H1 (cell line): ENCODE data around the gene IFNAR2. TPM values are rescaled to one million over a fixed set of nuclear protein-coding genes. Genes with fewer than 3 reads are reported as not detected.

Experiments used
- CHD1 ChIP-seq: IDR thresholded peaks from 2 replicates; pipeline ENCODE4 v1.6.1; 2012; ENCODE audit warnings: low read depth, low read length, improper control_type of control experiment
- CREB1 ChIP-seq: IDR thresholded peaks from 2 replicates; pipeline ENCODE4 v1.6.1; 2012; ENCODE audit warnings: inconsistent platforms
- RFX5 ChIP-seq: IDR thresholded peaks from 2 replicates; pipeline ENCODE4 v1.6.1; 2011; ENCODE audit warnings: low read depth, low read length, improper control_type of control experiment, borderline replicate concordance
- RXRA ChIP-seq: IDR thresholded peaks from 2 replicates; pipeline ENCODE4 v1.6.1; 2011; ENCODE audit warnings: low read depth, mild to moderate bottlenecking, low read length, moderate library complexity; ENCODE audit not compliant: insufficient read depth
- SP1 ChIP-seq: IDR thresholded peaks from 2 replicates; pipeline ENCODE4 v1.6.1; 2011; ENCODE audit warnings: low read depth, low read length
- SP4 ChIP-seq: IDR thresholded peaks from 2 replicates; pipeline ENCODE4 v1.6.1; 2012; ENCODE audit warnings: low read length, inconsistent platforms
- TEAD4 ChIP-seq: IDR thresholded peaks from 2 replicates; pipeline ENCODE4 v1.6.1; 2012; ENCODE audit warnings: low read depth, low read length, inconsistent platforms, mixed read lengths
- polyA plus RNA-seq, 7 experiments: library from polyadenylated mRNA; depleted of rRNA in 3 of 7; stranded (reverse) in 5 of 7; unstranded in 2 of 7; fragments of >200 nt in 5 of 7; fragments of 200-250 nt in 2 of 7; gene quantifications; 1 replicate in 5 of 7; 2 replicates in 1 of 7; 4 replicates in 1 of 7; pipeline versions ENCODE4 v1.2.1 to v1.2.3, GENCODE V29; 2011 to 2013; ENCODE audit warnings: missing spikeins in 2 of 7, mixed read lengths in 2 of 7
- total RNA-seq: library from RNA; stranded (reverse); fragmentation: NEBNext Ultra II Directional; extraction: Animal tissue kit (Norgen Biotek cat#: 25700); gene quantifications from 2 replicates; pipeline ENCODE4 v1.2.1, GENCODE V29; 2021
- TF ChIP-seq, protein P1 (sequence below): IDR thresholded peaks from 2 replicates; pipeline ENCODE4 v1.6.1; 2012; ENCODE audit warnings: inconsistent platforms

The IFNAR2 gene
- total and polyA plus RNA-seq, 2 of the 8 experiments (the other 6 are each of a cell fraction or from before 2014, with no cell fraction given): 12.2 to 16.1 TPM

DNA sequence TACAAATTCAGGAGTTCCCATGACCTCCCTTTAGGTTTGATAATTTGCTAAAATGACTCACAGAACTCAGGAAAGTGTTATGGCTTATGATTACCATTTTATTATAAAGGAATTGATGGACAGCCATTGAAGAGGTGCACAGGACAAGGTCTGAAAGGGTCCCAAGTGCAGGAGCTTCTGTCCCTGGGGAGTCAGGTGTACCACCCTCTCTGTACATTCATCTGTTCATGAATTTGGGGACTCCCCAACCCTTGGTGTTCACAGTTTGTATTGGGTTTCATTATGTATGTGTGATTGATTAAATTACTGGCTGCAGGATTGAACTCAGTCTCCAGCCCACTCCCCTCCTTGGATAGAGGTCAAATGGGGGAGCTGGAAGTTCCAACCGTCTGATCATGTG, 25.7 kb downstream of the IFNAR2 start (continued):
- TF ChIP-seq, protein P1, sequence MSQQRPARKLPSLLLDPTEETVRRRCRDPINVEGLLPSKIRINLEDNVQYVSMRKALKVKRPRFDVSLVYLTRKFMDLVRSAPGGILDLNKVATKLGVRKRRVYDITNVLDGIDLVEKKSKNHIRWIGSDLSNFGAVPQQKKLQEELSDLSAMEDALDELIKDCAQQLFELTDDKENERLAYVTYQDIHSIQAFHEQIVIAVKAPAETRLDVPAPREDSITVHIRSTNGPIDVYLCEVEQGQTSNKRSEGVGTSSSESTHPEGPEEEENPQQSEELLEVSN: no peak
- TF ChIP-seq CREB1 (no peak), SP4 (no peak), SP1 (no peak), CHD1 (no peak), TEAD4 (no peak), RFX5 (no peak), RXRA (no peak)
